Measurements from ENCODE around the gene GNPTAB. TPM values are rescaled to one million over a fixed set of nuclear protein-coding genes. Genes with fewer than 3 reads are reported as not detected.
A peak's percentile ranks its signal among the peaks of the same experiment; 100 is the strongest.

Gene GNPTAB
- total RNA-seq, 1 donor: 86.8 TPM

GRCh38 chr12:101764051-101764792 lies 66.5 kb downstream of the GNPTAB start:
- TF ChIP-seq, protein P1, sequence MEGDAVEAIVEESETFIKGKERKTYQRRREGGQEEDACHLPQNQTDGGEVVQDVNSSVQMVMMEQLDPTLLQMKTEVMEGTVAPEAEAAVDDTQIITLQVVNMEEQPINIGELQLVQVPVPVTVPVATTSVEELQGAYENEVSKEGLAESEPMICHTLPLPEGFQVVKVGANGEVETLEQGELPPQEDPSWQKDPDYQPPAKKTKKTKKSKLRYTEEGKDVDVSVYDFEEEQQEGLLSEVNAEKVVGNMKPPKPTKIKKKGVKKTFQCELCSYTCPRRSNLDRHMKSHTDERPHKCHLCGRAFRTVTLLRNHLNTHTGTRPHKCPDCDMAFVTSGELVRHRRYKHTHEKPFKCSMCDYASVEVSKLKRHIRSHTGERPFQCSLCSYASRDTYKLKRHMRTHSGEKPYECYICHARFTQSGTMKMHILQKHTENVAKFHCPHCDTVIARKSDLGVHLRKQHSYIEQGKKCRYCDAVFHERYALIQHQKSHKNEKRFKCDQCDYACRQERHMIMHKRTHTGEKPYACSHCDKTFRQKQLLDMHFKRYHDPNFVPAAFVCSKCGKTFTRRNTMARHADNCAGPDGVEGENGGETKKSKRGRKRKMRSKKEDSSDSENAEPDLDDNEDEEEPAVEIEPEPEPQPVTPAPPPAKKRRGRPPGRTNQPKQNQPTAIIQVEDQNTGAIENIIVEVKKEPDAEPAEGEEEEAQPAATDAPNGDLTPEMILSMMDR (IDR thresholded peaks at IDR 0.05; ENCODE audit: insufficient read depth, low read depth, low read length): no peak
- peak; percentile 45 for DNase-seq (ENCODE audit: low read depth)
- H3K4me3 ChIP-seq (ENCODE audit: low read depth, low read length): no peak overlapping the region

GRCh38 chr12:101763246-101763931 lies 67.4 kb downstream of the GNPTAB start:
- TF ChIP-seq, protein P1 (IDR thresholded peaks at IDR 0.05; ENCODE audit: insufficient read depth, low read depth, low read length): no peak
- no peak for DNase-seq (ENCODE audit: low read depth)
- no peak overlapping the region for H3K4me3 ChIP-seq (ENCODE audit: low read depth, low read length)

DNA sequence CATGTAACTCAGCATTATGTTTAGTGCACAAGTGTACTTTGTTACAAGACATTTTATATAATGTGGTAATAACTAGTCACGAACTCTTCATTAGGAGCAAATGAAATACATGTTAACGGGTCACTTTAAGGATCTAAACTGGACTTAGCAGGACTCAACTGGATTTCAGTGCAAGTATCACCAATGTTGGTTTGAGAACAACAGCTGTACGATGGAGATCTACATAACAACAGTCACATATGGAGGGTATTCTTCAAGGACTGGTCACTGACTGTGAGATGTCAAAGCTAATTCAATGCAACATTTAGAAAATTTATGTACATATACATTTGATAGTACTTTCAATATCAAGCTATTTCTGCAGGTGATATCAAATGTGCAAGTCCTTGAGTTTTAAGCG lies 69.0 kb downstream of the GNPTAB start:
- TF ChIP-seq, protein P1 (IDR thresholded peaks at IDR 0.05; ENCODE audit: insufficient read depth, low read depth, low read length): no peak
- no peak for DNase-seq (ENCODE audit: low read depth)
- H3K4me3 ChIP-seq (ENCODE audit: low read depth, low read length): no peak overlapping the region

DNA sequence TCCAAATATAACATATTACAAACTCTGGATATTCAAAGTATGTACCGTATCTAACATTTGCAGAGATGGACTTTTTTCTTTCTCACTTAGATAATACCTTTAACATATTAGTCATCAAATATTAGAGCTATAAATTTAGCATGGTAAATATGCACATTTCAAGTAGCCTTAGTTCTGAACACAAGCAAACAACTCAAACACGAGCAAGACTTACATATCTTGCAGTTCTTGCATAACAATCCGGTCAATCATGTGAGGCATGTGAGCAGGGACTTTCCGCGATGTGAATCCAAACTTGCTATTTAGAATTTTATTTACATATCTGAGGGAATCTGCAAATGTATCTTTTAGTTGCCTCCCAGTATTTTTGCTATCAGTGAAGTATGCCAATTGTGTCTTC lies 69.4 kb downstream of the GNPTAB start:
- TF ChIP-seq, protein P1 (IDR thresholded peaks at IDR 0.05; ENCODE audit: insufficient read depth, low read depth, low read length): no peak
- DNase-seq (ENCODE audit: low read depth): peak; percentile 56
- no peak overlapping the region for H3K4me3 ChIP-seq (ENCODE audit: low read depth, low read length)

GRCh38 chr12:101759396-101760047 lies 71.2 kb downstream of the GNPTAB start:
- DNase-seq (ENCODE audit: low read depth): peak; percentile 46
- H3K4me3 ChIP-seq (ENCODE audit: low read depth, low read length): no peak overlapping the region
- TF ChIP-seq, protein P1 (IDR thresholded peaks at IDR 0.05; ENCODE audit: insufficient read depth, low read depth, low read length): peak; percentile 89

- DNase-seq (ENCODE audit: low read depth): no peak
- TF ChIP-seq, protein P1 (IDR thresholded peaks at IDR 0.05; ENCODE audit: insufficient read depth, low read depth, low read length): no peak
- no peak overlapping the region for H3K4me3 ChIP-seq (ENCODE audit: low read depth, low read length)
Observed at GRCh38 chr12:101750152-101750551, 80.6 kb downstream of the GNPTAB start.
